Lung (tissue), 12 donors: ENCODE measurements around the gene ASTN2. TPM values are rescaled to one million over a fixed set of nuclear protein-coding genes. Genes with fewer than 3 reads are reported as not detected.

ENCODE experiments used
- ATAC-seq: fragments of 200-7000 bp; cut with Tn5 transposase; one replicate; pipeline ENCODE4 v1.9.1; 2020; ENCODE audit warnings: moderate number of reproducible peaks; ENCODE audit not compliant: insufficient read depth, low FRiP score
- DNase-seq, 3 donors: peaks; one replicate each; pipeline ENCODE4 v3.0.0-alpha.2; 2013 to 2017
- H3K27ac ChIP-seq, 2 donors: one replicate each; pipeline ENCODE4 v1.5.1; 2013; ENCODE audit warnings: mild to moderate bottlenecking in 2 of 2, moderate library complexity in 2 of 2, control low read depth in 1 of 2, inconsistent platforms in 1 of 2, low read depth in 1 of 2, low read length in 1 of 2
- H3K27me3 ChIP-seq, 3 donors: one replicate each; pipeline ENCODE4 v1.5.1; 2013; ENCODE audit warnings: low read length in 2 of 3; ENCODE audit not compliant: control insufficient read depth in 3 of 3, insufficient read depth in 3 of 3
- H3K36me3 ChIP-seq, 4 donors: one replicate each; pipeline ENCODE4 v1.5.1; 2013; ENCODE audit warnings: low read length in 4 of 4, mild to moderate bottlenecking in 1 of 4, moderate library complexity in 1 of 4; ENCODE audit not compliant: control insufficient read depth in 4 of 4, insufficient read depth in 4 of 4
- H3K4me1 ChIP-seq, 5 donors: one replicate each; pipeline ENCODE4 v1.5.1; 2013; ENCODE audit warnings: low read length in 5 of 5, mild to moderate bottlenecking in 2 of 5, moderate library complexity in 1 of 5; ENCODE audit not compliant: control insufficient read depth in 5 of 5, insufficient read depth in 5 of 5
- H3K4me3 ChIP-seq: one replicate; pipeline ENCODE4 v1.5.1; 2013; ENCODE audit warnings: mild to moderate bottlenecking, control low read depth, moderate library complexity
- H3K9ac ChIP-seq, 2 donors: one replicate each; pipeline ENCODE4 v1.5.1; 2013; ENCODE audit warnings: low read length in 2 of 2, control low read depth in 1 of 2; ENCODE audit not compliant: insufficient read depth in 1 of 2
- H3K9me3 ChIP-seq, 4 donors: one replicate each; pipeline ENCODE4 v1.5.1; 2013; ENCODE audit warnings: low read length in 3 of 4, mild to moderate bottlenecking in 1 of 4, moderate library complexity in 1 of 4; ENCODE audit not compliant: control insufficient read depth in 4 of 4, insufficient read depth in 3 of 4
- CTCF ChIP-seq: IDR thresholded peaks from 2 replicates; pipeline ENCODE4 v1.5.1; 2012; ENCODE audit warnings: mild to moderate bottlenecking; ENCODE audit errors: control extremely low read depth, extremely low read depth
- WGBS, 2 donors: extraction: QIAGEN DNeasy Blood & Tissue Kit; methylation state at CpG; one replicate each; pipeline ENCODE4 v1.1.7; 2013; 5-methylcytosine and 5-hydroxymethylcytosine counted together
- polyA plus RNA-seq, 2 donors: library from polyadenylated mRNA; stranded (reverse); fragments of 200-250 nt; gene quantifications; one replicate each; pipeline ENCODE4 v1.2.1, GENCODE V29; 2013
- total RNA-seq, 2 donors: library from RNA; depleted of rRNA in 1 of 2; stranded (reverse); fragments of >200 nt in 1 of 2; gene quantifications; one replicate each; pipeline ENCODE4 v1.2.1, GENCODE V29; 2014 to 2021
- donor health status: control.
- donor health status: control.
- donor health status: Bipolar disorder and iron deficiency.
- donor health status: healthy.
- donor health status: DM: yes; HTN: yes; CAD: no.

The ASTN2 gene
- total and polyA plus RNA-seq, 4 donors: 1.4 to 7.0 (median 3.3) TPM

- no peak for TF ChIP-seq CTCF
- ATAC-seq: no peak
Observed at GRCh38 chr9:116904165-116904564, 510.7 kb downstream of the ASTN2 start.

DNA sequence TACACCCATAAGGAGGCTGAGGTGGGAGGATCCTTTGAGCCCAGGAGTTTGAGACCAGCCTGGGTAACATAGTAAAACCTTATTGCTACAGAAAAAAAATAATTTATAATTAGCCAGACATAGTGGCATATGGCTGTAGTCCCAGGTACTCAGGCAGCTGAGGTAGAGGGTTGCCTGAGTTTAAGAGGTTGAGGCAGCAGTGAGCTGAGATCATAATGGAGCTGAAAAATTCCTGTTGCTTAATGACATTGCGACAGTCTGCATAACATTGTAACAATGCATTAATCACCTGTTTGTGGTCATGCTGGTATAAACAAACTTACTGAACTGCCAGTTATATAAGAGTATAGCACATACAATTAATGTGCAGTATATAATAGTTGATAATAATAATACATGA lies 513.6 kb downstream of the ASTN2 start:
- H3K9me3 ChIP-seq: peaks cover 0 to 8% (median 6%) of the 10 kb centered on the region in 4 donors
- TF ChIP-seq CTCF: no peak
- DNase-seq: no peak
- ATAC-seq: no peak
- no peak overlapping the region for H3K27ac ChIP-seq
- H3K36me3 ChIP-seq: no peaks in the 10 kb centered on the region
- no peak overlapping the region for H3K9ac ChIP-seq
- H3K4me1 ChIP-seq: no peaks in the 10 kb centered on the region
- 0 to 88% methylated on average over 1 of the region's 1 CpG for WGBS, 2 donors
- no peaks in the 10 kb centered on the region for H3K27me3 ChIP-seq
- no peak overlapping the region for H3K4me3 ChIP-seq

More at GRCh38 chr9:116904165-116904564, 510.7 kb downstream of the ASTN2 start:
- no peak for DNase-seq
- no peaks in the 10 kb centered on the region for H3K36me3 ChIP-seq
- no peak overlapping the region for H3K9ac ChIP-seq
- H3K9me3 ChIP-seq: peaks cover 0 to 6% (median 5%) of the 10 kb centered on the region in 4 donors
- no peak overlapping the region for H3K4me3 ChIP-seq
- no peak overlapping the region for H3K27ac ChIP-seq
- H3K4me1 ChIP-seq: no peaks in the 10 kb centered on the region
- no peaks in the 10 kb centered on the region for H3K27me3 ChIP-seq
- 70 to 73% methylated on average over 3 of the region's 3 CpGs for WGBS, 2 donors

- TF ChIP-seq CTCF: no peak
- H3K9ac ChIP-seq: no peak overlapping the region
- peaks cover 0 to 8% (median 6%) of the 10 kb centered on the region in 4 donors for H3K9me3 ChIP-seq
- WGBS, 2 donors: 55 to 67% methylated on average over 6 of the region's 6 CpGs
- ATAC-seq (no peak), DNase-seq (no peak)
- H3K36me3 ChIP-seq: no peaks in the 10 kb centered on the region
- no peak overlapping the region for H3K27ac ChIP-seq
- no peaks in the 10 kb centered on the region for H3K27me3 ChIP-seq
- H3K4me1 ChIP-seq: no peaks in the 10 kb centered on the region
- H3K4me3 ChIP-seq: no peak overlapping the region
Observed at GRCh38 chr9:116900543-116900942, 514.3 kb downstream of the ASTN2 start.

DNA sequence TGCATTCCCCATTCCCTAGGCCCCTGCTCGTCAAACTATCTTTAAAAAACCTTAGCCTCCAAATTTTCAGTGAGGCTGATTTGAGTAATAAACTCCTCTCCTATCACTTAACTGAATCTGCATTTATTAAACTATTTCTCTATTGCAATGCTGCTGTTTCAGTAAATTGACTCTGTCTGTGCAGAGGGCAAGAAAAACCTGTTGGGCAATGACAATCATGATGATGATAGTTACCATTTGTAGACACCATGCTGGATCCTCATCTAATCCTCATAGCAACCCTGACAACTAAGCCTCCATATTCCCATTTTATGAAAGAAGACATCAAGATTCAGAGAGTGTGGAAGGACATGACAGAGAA lies 514.9 kb downstream of the ASTN2 start:
- ATAC-seq: no peak
- 73 to 97% methylated on average over 1 of the region's 1 CpG for WGBS, 2 donors
- no peak for TF ChIP-seq CTCF
- H3K4me1 ChIP-seq: no peaks in the 10 kb centered on the region
- DNase-seq: no peak
- H3K9me3 ChIP-seq: peaks cover 0 to 8% (median 6%) of the 10 kb centered on the region in 4 donors
- H3K36me3 ChIP-seq: no peaks in the 10 kb centered on the region
- no peak overlapping the region for H3K27ac ChIP-seq
- no peak overlapping the region for H3K4me3 ChIP-seq
- H3K9ac ChIP-seq: no peak overlapping the region
- no peaks in the 10 kb centered on the region for H3K27me3 ChIP-seq
